ENCODE measurements around the gene RFXANK.
A peak's percentile ranks its signal among the peaks of the same experiment; 100 is the strongest.
"Not testable (repeated sequence)": the region's sequence is repeated elsewhere in the genome, so short reads cannot be mapped to it uniquely, and the experiment has no call there.

Gene RFXANK, protein sequence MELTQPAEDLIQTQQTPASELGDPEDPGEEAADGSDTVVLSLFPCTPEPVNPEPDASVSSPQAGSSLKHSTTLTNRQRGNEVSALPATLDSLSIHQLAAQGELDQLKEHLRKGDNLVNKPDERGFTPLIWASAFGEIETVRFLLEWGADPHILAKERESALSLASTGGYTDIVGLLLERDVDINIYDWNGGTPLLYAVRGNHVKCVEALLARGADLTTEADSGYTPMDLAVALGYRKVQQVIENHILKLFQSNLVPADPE

DNA sequence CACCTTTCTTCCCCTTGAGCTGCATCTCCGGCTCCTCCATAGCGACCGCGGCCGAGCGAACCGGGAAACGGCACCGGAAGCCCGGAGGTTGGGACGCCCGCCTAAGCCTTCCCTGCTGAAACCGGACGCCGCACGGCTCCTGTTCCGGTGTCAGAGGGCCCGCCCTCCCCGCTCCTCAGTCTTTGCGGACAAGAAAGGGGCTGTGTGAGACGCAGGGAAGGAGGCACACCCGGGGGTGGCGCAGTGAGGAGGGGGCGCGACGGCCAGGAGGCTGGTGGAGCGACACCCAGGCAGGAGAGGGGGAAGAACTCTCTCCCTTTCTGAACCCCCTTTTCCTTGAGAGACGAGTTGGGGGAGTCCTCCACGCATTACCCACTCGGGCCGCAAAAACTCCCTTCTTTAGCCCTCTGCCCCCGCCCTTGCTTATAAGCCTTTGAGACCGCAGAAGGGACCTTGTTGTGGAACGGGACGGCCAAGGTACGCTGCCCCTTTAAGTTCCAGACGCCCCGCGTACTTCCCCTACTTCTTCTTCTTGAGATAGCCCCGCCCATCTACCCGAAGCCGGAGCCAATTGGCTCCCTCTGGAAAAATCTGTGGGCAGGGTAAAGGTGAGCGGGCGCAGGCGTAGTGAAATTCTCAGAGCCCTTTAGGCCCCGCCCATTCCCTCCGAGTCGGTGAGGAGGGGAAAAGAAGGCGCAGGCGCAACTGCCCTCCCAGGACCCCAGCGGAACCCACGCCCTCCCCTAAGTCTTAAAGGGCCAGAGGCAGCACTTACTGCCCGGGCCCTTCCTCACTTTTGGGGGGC is at the start of gene RFXANK, which contains the start of gene BORCS8:
Gene RFXANK (plus strand): TSS at position 181 of the 805 bp plus-strand sequence. CDS start 1,689 bp downstream, outside the sequence.
Gene BORCS8 (minus strand): TSS at position 75 of the 805 bp plus-strand sequence. CDS start 35 bp downstream, at position 40.
- DNase-seq: peak; percentile 95

DNA sequence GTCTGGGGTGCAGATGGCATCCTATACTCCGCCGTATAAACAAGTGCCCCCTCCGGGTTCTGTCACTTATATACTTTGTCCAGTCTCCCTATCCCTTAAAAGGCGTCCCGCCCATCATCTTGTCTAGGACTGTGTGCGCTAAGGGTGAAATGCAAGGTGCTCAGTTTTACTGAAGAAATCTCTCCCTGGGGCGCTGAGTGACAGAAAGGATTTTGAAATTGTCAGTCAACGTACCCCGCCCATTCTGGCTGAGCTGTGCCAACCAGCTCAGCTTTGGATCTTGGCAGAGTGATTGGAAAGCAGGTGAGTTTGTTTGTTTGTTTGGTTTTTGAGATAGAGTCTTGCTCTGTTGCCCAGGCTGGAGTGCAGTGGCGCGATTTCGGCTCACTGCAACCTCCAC is 49.7 kb upstream of the RFXANK start:
- DNase-seq: no peak

DNA sequence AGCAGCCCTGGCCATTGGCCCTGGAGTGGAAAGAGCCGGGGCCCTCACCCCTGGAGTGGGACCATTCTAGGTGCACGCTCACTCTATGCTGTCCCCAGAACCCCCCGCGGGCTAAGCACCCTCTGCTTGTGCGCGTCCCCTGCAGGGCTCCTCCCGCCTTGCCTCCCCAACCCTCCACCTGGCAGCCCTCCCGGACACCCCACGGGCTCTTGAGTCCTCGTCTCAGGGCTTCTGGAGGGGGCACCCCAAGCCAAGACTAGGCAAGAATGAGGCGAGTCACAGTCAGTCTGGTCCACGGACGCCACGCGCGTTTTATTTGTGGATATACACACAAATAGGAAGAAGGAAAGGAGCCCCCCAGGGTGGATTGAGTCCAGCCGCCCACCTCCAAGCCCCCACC is 46.8 kb upstream of the RFXANK start:
- no peak for DNase-seq

DNA sequence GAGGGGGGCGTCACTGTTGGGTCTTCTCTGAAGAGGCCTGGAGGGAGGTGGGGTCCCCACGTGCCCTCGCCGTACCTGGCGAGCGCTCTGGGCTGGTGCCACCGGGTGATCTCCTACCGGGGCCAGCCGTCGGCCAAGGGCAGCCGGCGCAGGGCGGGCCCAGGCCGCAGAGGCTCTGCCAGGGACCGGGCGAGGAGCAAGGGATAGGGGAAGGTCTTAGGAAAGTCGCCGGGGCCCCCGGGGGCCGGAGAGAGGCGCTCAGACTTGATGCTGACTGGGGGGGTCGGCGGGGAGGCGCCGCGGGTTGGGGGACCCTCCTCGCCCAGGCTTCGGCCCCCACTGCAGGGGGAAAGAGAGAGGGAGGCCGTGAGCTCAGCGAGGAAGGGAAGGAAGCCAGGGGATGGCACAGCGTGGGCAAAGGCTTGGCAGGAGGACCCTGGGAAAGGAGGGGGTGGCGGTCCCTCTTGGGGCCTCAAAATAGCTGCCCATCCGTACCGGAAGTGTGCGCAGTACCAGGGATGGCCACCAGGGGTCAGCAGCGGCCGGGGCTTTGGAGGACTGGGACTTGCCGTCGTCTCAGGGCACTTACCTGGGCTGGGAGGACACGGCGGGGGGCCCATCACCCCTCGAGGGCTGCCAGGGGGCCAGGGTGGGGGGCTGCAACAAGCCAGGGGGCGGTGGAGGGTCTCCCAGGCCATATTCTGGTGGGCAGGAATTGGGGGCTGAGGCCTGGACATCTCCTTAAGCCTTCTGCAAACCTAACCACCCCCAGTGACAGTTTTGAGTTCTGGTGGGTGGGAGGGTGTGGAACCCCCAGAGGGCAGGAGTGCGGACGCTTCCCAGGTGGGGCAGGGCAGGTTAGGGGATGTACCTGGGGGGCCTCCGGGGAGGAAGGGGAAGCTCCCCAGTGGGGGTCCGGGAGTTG is 46.1 kb upstream of the RFXANK start:
- peak; percentile 1 for DNase-seq

DNA sequence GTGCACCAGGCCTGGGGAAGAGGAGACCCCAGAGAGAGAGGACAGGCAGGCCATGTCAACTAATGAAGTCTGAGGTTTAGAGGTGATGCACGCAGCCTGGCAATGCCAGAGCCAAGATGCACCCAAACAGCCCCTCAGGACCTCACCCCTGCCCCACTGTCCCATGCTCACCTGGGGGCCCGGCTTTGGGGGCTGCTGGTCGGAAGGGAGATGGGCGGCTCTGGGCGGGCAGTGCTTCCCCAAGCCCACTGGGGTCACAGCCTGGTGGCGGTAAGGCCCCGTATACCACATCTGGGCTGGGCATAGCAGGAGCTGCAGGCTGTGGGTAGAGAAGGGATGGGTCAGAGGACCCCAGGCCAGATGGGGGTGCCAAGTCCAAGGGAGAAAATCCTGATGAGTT is 45.2 kb upstream of the RFXANK start:
- DNase-seq: no peak

DNA sequence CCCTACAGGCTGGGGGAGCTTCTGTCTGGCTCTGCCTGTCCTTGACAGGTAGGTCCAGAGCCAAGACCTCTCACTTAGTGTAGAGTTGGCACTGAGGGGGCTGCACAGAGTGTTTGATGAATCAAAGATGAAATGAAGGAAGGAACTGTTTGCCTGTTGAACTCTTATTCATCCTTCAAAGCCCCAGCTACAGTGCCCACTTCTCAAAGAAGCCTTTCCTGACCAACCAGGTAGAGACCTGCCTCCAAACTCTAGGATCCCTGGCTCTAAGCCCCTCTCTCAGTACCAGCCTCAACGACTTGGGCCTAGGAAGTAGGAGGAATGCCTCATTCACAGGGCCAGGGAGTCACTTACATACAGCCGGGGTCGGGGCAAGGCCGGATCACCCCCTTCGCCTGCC is 44.7 kb upstream of the RFXANK start:
- DNase-seq: no peak

DNA sequence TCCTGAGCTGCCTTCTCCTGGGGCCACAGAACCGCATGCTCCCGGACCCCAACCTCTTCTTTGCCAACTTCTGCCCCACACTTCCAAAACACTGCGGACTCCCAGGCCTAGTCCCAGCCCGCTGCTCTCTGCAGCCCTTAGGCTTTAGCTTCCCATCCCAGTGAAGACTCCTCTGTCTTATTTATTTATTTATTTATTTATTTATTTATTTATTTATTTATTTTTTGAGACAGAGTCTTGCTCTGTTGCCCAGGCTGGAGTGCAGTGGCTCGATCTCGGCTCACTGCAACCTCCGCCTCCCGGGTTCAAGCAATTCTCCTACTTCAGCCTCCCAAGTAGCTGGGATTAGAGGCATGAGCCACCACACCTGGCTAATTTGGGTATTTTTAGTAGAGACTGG is 43.6 kb upstream of the RFXANK start:
- DNase-seq: not testable (repeated sequence)

DNA sequence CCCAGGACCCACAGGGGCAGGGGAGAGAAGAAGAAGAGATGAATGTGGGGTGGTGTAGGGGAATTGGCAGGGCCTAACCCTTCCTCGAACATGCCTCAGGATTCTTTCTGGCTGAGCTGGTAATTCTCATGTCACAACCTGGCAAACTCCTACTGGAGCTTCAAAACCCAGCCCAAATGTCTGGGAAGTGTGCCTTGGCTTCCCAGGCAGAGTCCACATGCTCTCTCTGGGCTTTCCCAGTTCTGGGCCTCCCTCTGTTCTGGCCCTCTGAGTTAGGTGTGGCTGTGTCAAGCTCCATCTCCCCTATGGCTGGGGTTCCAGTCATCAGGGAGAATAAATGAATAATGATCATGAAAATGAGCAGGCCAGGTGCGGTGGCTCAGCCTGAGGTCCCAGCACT is 42.6 kb upstream of the RFXANK start:
- no peak for DNase-seq

DNA sequence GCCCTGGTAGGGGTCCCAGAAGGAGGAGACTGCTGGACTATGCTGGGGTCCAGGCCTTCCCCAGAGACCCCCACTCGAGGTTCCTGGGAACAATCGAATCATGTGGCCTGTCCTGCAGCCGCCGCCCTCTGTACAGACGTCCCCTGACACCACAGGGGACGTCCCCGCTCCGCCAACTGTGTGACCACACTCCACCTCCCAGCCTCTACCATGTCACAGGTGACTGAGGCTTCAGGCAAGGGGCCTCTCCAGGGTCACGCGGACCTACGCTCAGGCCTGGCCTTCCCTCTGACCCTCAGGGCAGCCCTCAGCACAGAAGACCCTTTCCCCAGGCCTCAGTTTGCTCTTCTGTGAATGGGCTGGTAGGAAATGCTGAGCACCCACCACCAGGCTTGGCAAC is 40.6 kb upstream of the RFXANK start:
- no peak for DNase-seq

DNA sequence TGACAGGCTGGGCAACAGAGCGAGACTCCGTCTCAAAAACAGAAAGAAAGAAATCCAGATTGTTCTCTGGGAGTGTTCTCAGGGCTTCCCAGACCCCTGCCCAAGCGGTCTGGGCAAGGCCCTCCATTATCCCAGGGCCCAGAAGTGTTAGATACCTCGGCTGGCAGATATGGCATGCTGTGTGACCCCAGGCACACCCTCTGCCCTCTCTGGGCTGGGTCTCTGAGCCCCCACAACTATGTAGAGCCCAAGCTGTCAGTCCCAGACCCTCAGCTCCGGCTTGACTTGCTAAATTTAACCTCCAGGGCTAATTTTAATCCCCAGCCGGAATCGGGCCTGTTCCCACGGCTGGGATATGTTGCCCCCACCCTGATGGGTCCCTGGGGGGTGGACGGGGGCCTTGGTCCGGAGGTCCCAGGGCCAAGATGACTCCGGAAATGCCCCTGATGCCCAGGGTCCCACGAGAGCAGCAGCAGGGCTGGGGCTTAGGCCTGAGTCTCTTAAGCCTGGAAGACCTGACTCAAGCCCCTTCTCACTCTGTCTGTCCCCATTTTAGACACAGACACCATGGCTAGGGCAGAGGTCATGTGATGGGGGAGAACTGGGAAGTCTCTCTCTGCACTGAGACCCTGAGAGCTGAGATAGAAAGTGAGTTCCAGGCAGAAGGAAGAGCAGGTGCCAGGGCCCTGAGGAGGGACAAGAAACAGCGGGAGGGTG is 39.2 kb upstream of the RFXANK start:
- DNase-seq: no peak

DNA sequence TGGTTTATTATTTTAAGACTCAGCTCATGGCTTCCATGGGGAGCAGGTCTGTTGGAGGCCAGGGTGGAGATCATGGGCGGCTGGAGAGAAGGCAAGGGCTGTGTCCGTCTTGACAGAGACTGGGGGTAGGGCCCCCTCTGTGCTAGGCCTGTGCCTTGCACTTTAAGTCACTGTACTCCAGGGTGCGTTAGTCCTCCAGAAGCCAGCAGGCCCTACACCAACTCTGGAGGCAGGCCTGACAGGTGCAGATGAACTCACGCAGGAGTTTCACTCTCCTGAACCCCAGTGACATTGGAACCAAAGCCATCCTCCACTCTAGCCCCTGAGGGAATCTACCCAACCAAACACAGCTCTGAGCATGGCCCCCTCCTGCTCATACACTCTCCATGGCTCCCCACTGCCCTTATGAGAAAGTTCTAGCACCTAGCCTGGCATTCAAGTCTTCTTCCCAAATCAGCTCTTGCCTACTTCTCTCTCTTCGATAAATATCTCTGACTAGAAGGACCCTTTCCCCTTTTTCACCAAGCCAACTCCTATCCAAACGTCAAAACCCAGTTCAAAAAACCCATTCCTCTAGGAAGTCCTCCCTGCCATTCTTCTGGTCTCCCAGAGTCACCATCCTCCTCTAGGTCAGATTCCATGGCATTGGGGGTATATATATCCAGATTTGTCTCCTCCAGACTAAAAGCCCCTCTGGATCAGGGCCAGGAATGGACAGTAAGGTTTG is 37.1 kb upstream of the RFXANK start:
- DNase-seq: no peak

DNA sequence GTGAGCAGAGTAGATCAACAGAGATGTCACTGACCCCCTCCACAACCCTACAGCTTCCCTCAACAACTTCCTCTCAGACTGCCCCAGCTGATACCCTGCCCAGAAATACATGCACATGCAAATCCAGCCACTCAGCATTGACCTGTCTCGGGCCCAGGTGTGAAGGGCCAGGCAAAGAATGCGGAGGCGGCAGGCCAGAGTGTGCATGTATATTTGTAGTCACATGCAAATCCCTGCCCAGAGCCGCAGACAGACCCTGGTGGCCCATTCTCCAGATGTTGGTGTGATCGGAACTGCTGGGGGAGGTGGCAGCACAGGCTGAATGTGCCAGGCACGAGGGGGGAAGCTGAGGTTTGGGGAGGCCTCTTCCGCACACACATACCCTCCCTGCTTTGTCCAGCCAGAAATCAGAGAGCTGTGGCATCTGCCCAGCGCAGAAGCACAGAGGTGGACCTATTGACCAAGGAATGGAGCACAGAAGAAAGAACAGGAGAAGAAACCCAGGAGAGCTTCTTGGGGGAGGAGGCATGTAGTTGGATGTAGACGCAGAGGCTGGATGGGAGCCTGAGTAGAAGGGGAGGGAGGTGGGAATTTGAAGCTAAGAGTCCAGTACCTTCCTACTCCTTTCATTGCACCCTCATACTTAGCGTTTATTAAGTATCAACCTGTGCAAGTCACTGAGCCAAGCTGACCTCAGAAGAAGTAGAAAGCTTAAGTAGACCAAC is 36.4 kb upstream of the RFXANK start:
- DNase-seq: no peak

DNA sequence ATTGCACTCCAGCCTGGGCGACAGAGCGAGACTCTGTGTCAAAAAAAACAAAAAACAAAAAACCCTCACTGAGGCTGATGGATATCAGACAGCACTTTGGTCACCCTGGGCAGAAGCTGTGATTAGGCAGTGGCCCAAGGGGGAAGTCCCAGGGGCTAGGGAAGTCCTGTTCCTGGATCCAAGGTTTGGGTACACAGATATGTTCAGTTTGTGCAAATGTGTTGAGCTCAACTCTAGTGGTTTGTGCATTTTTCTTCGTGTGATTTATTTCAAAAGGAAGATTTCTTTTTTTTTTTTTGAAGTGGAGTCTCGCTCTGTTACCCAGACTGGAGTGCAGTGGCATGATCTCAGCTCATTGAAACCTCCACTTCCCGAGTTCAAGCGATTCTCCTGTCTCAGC is 34.2 kb upstream of the RFXANK start:
- no peak for DNase-seq

DNA sequence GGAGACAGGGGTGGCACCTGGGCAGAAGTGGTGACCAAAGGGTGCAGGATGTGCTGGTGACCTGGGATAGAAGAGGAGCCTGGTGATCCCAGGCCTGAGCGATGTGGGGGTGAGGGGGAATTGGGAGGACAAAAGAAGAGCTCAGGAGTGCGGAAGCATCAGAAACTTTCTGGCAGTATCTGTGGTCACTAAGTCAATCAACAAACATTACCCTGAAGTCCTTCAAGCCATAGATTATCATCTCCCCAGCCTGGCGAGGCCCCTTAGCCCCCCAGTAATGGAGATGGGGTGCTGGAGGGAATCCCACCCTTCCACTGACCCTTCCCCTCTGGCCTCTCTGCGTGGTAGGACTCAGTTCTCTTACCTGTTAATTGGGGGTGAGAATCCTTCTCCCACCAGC is 32.5 kb upstream of the RFXANK start:
- no peak for DNase-seq

DNA sequence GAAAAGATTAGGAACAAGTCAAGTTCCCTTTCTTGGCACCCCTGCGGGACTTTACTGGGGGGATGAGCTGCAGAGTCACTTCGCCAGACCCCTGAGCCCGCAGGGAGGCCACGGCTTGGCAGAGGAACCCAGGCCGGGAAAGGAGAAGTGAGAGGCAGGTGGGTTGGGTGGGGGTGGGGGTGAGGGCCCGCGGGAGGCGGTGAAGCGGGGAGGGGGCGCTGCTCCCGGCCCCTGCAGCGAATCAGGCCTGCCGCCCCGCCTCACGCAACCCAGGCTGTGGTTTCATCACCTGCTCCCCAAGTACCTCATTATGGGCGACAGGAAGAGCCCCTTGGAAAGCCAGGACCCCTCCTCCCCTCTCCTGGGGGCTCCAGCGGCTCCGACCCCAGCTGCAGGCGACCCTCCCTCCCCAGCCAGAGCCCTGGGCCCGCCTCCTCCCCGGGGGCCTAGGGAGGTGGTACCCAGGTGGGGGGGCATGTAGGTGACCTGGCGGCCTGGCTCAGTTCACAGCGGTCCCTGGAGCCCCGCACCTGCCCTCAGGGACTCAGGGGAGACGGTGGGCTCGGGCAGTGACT is 31.5 kb upstream of the RFXANK start:
- no peak for DNase-seq

DNA sequence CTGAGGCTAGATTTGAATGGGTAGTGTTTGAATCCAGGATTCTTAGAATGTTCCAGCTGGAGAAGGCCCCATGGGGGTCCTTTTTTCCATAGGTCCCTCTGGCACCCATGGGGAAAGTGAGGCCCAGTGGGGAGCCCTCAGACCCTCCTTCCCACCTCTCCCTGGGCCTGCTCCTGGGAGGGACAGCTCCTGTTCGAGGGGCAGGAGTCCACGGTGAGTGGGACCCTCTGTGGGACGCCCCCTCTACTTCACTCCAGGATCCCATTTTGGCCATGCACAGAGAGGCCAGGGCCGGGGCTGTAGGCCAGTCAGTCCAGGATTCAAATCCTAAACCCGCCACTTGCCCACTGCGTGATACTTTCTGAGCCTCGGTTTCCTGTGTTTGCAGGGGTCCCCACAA is 29.6 kb upstream of the RFXANK start:
- DNase-seq: no peak

DNA sequence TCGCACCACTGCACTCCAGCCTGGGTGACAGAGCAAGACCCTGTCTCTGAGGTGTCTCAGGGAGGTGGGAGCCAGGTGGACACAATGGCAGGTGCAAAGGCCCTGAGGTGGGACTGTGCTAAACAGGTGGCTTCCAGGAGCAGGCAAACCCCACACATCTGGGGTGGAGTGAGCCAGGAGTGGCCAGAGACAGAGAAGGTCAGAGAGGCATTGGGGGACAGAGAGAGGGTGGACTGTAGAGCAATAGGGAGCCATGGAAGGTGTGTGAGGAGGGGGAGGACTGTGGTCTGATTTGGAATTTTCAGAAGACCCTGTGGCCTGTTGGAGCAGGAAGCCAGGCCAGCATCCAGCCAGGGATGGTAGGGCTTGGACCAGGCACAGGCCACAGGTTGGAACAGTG is 26.7 kb upstream of the RFXANK start:
- no peak for DNase-seq

DNA sequence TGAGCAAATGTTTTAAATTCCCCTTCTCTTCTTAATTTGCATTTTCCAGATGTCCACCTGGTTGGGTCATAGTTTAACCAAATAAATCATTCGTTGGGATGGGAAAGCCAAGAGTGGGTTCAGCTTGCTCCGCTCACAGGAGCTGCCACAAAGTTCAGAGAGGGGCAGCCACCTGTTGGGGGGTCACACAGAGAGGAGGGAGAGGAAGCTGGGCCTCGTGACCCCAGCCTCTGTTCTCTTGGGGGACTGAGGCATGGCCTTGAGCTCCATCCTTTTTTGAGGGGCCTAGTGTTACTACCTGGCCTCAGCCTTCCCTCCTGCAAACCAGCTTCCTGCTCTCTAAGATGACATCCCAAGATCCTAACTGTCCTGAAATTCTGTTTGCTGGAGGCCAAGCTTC is 24.4 kb upstream of the RFXANK start:
- no peak for DNase-seq

DNA sequence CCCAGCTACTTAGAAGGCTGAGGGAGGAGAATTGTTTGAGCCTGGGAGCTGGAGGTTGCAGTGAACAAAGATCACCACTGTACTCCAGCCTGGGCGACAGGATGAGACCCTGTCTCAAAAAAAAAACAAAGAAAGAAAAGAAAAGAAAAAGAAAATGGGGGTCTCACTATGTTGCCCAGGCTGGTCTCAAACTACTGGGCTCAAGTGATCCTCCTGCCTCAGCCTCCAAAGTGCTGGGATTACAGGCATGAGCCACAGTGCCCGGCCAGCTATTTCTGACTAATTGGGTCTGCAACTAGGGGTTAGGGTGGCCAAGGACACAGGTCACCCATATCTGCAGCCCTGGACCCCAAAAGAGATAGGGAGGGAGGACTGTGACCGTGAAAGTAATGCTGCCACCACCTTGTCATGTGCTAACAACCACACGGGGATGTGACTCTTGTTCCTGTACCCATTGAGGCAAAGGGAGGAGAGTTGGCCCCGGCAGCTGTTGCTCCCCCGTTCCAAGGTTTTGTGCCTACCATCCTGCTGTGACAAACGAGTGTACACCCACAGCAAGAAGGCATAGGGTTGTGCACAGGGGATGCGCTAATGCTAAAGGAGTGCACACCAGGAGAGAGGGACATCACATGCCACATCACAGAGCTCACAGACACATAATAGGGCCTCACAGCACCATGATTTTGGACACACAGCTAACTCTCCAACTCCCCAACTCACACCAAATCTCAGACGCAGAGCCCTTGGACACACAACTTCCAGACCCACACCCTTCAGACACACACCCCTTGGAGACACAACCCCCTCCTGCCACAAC is 22.6 kb upstream of the RFXANK start:
- DNase-seq: no peak

All from NCI-H2081 treated with DMSO at 0.1 percent for 48 hours (cell line).